Effector CD4-positive, alpha-beta T cell (primary cell): ENCODE data around the gene CHIA. TPM values are rescaled to one million over a fixed set of nuclear protein-coding genes. Genes with fewer than 3 reads are reported as not detected.

Experiments
- DNase-seq: peaks from one replicate; pipeline ENCODE4 v3.0.0-alpha.2; 2020
- total RNA-seq: gene quantifications from one replicate; lab custom pipeline; 2026; lab: John Stamatoyannopoulos, UW

Gene CHIA
- not detected for total RNA-seq

- DNase-seq, result no peak
These were observed at the start of gene CHIA for GRCh38 chr1:111290630-111291029. CHIA (plus strand) TSS chr1:111290851; CDS start chr1:111310468, 19,617 bp downstream.

DNA sequence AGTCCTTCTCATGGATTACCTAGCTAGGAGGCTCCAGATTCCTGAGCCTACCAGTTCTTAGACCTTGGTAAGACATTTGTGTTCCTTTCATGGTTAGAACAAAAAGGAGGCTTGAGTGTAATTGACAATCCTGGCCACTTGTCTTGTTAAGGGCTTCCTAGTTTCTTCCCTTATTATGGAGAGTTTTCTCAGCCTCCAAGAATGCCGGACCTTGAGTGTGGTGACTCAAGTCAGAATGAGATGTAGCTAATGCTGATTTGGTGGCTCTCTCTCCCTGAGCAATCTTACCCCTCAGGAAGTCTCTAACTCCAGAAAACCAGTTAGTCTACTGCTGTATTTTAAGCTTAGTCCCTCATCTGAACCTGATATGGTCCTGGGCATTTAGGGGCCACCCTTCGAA lies 48.9 kb upstream of the CHIA start:
- DNase-seq, result no peak

GRCh38 chr1:111242805-111243523 lies 47.7 kb upstream of the CHIA start:
- no peak for DNase-seq

- DNase-seq, result no peak
These were observed 43.4 kb upstream of the CHIA start for GRCh38 chr1:111247125-111247838.

- no peak for DNase-seq
These were observed 40.7 kb upstream of the CHIA start for GRCh38 chr1:111249960-111250359.

GRCh38 chr1:111251570-111251969 lies 39.1 kb upstream of the CHIA start:
- no peak for DNase-seq

- DNase-seq, result no peak
These were observed 37.9 kb upstream of the CHIA start for GRCh38 chr1:111252786-111253185.

DNA sequence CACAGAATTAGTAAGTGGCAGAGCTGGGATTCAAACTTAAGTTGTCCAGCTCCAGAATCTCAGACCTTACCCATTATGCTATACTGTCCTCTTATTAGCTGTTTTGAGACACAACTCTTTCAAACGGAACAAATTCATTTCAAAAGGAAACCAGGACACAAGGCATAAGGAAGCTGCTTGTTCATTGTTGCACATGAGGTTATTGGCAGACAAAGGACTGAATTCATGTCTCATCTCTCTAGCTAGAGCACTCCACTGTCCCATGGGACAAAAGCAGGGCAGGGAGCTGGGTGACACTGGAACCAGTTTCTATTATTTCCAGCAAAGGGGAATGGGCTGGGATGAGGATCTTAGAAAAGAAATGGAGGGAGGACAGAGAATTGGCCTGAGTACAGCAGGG lies 36.8 kb upstream of the CHIA start:
- DNase-seq, result no peak

- no peak for DNase-seq
These were observed 33.5 kb upstream of the CHIA start for GRCh38 chr1:111256988-111257658.

- DNase-seq, result no peak
These were observed 22.7 kb upstream of the CHIA start for GRCh38 chr1:111267801-111268508.

DNA sequence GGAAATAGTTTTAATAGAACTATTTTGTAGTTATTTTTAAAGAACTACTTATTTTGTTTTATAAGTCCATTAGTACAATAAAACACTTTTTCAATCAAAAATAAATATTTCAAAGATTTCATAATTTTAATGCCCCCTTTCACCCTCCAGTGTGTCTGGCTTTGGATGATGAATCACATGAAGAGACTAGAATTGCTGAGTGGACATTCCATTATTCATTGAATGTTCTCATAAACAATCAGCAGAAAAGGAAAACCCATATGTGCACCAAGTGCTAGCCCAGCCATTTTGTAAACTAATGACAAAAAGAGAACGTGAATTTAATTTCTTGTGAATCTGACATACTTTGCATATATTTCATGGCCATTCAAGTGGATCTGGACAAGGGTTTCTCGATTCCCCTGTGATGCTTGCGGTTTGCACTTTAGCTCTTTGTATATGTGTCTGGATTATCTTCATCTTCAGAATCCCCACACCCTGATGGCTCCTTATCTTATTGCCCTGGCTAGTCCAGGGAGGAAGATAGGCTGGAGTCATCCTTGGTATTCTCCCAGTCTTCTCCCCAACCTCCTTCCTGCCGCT lies 20.7 kb upstream of the CHIA start:
- DNase-seq, result no peak

- DNase-seq, result no peak
These were observed 19.7 kb upstream of the CHIA start for GRCh38 chr1:111270771-111271463.

DNA sequence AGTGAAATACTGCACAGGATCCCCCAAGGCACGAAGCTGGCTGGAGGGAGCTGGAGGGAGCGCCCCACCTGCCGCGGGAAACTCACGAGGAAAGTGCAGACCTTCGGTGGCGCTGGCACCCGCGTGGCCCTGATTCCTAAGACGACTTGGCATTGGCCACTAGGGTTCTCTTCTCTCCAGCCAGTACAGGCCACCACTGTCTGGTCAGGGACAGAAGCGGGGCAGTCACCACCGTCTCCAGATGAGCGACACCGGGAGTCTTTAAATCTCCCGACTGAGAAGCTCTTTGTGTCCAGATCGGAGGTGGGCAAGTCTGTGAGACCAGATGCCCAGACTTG lies 19.2 kb upstream of the CHIA start:
- no peak for DNase-seq

DNA sequence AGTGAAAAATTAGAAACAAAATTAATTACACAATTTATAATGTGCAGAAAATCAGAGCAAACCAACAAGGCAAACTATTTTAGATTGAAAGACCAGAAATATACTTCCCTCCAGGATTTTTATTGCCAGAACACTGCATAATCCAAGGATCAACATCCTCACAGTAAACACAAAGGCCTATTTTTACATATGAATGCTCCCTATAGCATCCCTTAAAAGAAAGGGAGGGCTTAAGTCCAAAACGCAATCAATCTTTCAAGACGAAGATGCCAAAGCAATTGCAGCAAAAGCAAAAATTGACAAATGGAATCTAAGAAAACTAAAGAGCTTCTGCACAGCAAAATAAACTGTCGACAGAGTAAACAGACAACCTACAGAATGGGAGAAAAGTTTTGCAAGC lies 18.6 kb upstream of the CHIA start:
- no peak for DNase-seq

- no peak for DNase-seq
These were observed 16.0 kb upstream of the CHIA start for GRCh38 chr1:111274653-111275052.

DNA sequence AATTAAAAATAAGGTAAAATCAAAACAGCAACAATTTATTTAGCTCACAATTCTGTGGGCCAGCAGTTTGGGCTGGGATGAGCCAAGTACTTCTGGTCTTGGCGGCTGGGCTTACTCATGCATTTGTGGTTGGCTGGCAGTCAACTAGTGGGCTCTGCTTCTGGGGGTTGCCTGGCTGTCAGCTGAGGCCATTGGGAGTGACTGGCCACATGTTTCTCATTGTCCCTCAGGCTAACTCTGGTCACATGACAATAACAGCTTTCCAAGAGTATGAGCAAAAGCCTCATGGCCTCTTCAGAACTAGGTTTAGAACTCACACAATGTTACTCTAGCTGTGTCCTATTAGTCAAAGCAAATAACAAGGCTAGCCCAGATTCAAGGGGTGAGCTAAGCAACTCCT lies 15.6 kb upstream of the CHIA start:
- DNase-seq, result no peak

- no peak for DNase-seq
These were observed 14.7 kb upstream of the CHIA start for GRCh38 chr1:111275780-111276433.

GRCh38 chr1:111279144-111279543 lies 11.5 kb upstream of the CHIA start:
- DNase-seq, result no peak

GRCh38 chr1:111280267-111280666 lies 10.4 kb upstream of the CHIA start:
- no peak for DNase-seq

DNA sequence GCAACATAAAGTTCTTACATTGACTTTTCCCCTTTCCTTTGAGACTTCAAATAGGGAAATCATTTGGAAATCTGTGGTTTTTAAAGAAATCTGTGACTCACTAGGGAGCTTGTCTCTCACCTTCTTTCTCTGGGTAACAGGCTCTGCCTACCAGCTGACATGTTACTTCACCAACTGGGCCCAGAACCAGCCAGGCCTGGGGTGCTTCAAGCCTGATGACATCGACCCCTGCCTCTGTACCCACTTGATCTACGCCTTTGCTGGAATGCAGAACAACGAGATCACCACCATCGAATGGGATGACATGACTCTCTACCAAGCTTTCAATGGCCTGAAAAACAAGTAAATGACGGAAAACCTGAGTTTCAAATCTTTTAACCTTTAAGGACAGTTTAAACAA lies 9.2 kb upstream of the CHIA start:
- no peak for DNase-seq

DNA sequence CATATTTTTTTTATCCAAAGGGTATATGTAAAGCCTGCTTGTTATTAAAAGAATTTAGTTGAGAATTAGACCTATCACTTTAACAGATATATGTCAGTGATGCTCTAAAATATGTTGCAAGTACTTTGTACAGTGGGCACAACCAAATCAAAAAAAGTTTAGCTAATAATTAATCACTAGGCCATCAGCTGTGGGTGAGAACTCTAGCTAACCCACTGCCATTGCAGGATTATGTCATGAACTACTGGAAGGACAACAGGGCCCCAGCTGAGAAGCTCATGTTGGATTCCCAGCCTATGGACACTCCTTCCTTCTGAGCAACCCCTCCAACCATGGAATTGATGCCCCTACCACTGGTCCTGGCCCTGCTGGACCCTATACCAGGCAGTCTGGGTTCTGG lies 6.8 kb upstream of the CHIA start:
- DNase-seq, result no peak

- no peak for DNase-seq
These were observed 4.8 kb upstream of the CHIA start for GRCh38 chr1:111285879-111286278.
